ENCODE data around the gene IGFBP2.
A peak's percentile ranks its signal among the peaks of the same experiment; 100 is the strongest.

IGFBP2 gene

DNA sequence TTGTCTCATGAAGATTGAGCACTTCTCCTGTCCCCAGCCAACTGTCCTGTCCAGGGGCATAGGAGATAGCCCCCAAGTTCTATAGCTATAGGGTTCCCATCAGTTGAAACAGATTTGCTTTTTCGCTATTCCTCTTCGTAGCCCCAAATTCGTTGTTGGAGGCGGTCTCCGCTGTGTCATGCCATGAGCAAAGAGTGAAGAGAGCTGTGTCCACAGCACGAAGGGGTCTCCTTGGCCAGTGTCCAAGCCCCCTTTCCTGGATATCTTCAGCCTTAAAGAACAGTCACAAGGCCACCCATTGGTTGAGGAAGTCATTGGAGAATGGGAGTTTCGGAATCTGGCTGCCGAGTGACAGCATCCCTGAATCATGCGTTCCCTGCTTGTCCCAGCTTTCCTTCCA is 41.2 kb downstream of the IGFBP2 start:
- H3K4me3 ChIP-seq (ENCODE audit: low read length), result no peak overlapping the region
- H3K27me3 ChIP-seq (ENCODE audit: control insufficient read depth, insufficient read depth, low read length), result no peaks in the 10 kb centered on the region
- H3K9ac ChIP-seq (ENCODE audit: low read length), result no peak overlapping the region
- H3K36me3 ChIP-seq (ENCODE audit: control insufficient read depth, insufficient read depth, low read length), result peaks cover 27% of the 10 kb centered on the region
- H3K4me1 ChIP-seq (ENCODE audit: control insufficient read depth, insufficient read depth, low read length), result no peaks in the 10 kb centered on the region
- no peak overlapping the region for H3K27ac ChIP-seq (ENCODE audit: low read depth, low read length)

DNA sequence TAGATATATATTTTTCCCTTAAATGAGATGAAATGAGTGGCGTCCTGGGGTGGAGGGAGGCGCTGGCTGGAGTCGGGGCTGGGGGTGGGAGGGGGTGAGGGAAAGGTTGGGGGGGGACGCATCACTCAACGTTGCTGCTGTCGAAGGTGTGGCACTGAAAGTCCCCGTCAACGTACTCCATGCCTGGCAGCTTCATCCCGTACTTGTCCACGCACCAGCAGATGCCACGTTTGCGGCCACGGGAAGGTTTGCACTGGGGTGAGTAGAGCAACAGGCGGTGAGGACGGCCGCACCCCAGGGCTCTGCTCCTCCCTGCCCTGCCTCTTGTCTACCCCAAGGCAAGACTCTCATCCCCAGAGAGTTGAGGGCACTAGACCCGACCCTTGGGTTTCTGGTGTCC is 43.4 kb downstream of the IGFBP2 start:
- Histone ChIP-seq H3K27me3 (ENCODE audit: control insufficient read depth, insufficient read depth, low read length) (no peaks in the 10 kb centered on the region), H3K4me3 (ENCODE audit: low read length) (no peak overlapping the region), H3K36me3 (ENCODE audit: control insufficient read depth, insufficient read depth, low read length) (peaks cover 28% of the 10 kb centered on the region), H3K4me1 (ENCODE audit: control insufficient read depth, insufficient read depth, low read length) (peaks cover 12% of the 10 kb centered on the region), H3K27ac (ENCODE audit: low read depth, low read length) (no peak overlapping the region), H3K9ac (ENCODE audit: low read length) (no peak overlapping the region)

DNA sequence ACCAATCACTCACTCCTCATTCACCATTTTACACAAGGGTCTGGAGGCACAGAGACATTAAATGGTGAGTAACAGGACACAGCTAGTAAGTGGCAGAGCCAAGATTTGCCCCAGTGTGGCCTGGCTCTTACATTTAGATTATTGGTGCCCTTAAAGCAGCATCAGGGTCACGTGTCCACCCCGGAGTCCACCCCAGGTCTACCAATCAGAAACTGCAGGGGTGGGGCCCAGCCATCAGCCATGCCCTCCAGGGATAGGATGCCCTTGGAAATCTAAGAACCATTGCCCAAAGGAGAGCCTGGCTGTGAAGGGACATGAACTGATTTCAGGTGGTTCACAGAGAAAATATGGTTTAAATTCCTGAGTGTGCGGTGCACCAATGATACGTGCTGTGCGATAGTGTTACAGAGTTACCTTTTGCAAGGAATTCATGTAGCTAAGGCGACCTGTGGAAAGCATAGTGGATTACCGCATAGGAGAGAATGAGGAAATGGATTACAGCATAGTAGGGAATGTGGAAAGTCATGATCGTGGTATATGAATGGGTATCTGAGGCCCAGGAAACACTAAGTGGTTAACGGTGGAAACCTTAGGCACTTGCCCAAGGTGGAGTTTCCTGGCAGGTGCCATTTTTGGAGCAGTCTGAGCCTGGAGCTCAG is 44.3 kb downstream of the IGFBP2 start:
- Histone ChIP-seq H3K9ac (ENCODE audit: low read length) (no peak overlapping the region), H3K4me1 (ENCODE audit: control insufficient read depth, insufficient read depth, low read length) (peaks cover 19% of the 10 kb centered on the region), H3K36me3 (ENCODE audit: control insufficient read depth, insufficient read depth, low read length) (peaks cover 28% of the 10 kb centered on the region), H3K27me3 (ENCODE audit: control insufficient read depth, insufficient read depth, low read length) (no peaks in the 10 kb centered on the region), H3K4me3 (ENCODE audit: low read length) (no peak overlapping the region), H3K27ac (ENCODE audit: low read depth, low read length) (peak overlapping the region; percentile 15)

DNA sequence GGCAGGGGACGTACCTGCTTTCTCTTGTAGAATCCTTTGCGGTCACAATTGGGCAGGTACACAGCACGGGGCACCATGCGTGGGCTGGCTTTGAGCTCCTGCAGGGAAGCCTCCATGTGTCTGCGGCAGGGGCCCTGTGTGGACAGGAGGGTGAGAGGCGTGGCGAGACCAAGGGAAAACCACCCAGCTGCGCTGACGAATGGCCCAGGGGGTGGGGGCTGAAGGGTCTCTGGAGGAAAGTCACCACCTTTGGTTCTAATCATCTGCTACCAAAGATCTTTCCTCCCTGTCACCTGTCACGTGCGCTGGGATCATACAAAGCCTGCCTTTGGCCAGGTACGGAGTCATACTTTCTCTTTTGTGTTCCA is 44.9 kb downstream of the IGFBP2 start:
- H3K36me3 ChIP-seq (ENCODE audit: control insufficient read depth, insufficient read depth, low read length), result peaks cover 28% of the 10 kb centered on the region
- no peak overlapping the region for H3K4me3 ChIP-seq (ENCODE audit: low read length)
- H3K27me3 ChIP-seq (ENCODE audit: control insufficient read depth, insufficient read depth, low read length), result no peaks in the 10 kb centered on the region
- H3K4me1 ChIP-seq (ENCODE audit: control insufficient read depth, insufficient read depth, low read length), result peaks cover 19% of the 10 kb centered on the region
- H3K27ac ChIP-seq (ENCODE audit: low read depth, low read length), result peak overlapping the region; percentile 15
- H3K9ac ChIP-seq (ENCODE audit: low read length), result no peak overlapping the region

DNA sequence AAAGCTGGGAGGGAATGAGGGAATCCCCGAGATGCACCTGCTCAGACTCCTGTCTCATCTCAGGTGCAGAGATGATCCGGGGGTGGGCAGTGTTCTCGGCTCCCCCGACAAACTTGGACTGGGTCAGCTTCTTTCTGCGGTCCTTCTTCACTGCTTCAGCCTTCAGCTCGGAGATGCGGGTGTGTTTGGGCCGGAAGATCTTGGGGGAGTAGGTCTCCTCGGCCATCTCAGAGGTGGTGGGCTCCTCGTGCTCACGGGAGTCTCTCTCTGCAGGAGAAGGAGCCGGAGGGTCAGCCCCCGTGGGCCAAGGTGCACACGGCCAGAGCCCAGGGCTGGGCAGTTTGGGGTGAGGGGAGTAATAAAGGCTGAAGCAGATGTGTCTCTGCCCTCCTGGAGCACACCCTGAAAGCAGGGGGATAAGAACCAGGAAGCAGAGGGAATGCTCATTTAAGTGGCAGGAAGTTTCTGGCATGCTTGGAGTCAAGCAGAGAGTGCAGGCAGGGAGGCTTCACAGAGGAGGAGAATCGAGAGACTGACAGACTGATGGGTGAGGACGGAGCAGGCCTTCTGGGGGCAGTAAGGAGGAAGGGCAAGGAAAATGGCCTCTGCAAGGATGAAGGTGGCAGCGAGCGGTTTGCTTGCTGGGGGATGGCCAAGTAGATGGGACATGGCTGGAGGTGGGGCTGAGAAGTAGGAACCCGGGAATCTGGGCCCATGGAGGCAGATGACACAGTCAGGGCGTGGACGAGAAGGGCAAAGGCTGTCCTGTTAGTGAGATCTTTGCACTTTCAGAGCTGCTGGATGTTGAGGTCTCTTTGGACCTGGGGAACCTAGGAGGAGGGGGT is 45.8 kb downstream of the IGFBP2 start:
- H3K9ac ChIP-seq (ENCODE audit: low read length), result no peak overlapping the region
- peaks cover 28% of the 10 kb centered on the region for H3K36me3 ChIP-seq (ENCODE audit: control insufficient read depth, insufficient read depth, low read length)
- H3K4me3 ChIP-seq (ENCODE audit: low read length), result no peak overlapping the region
- H3K27me3 ChIP-seq (ENCODE audit: control insufficient read depth, insufficient read depth, low read length), result no peaks in the 10 kb centered on the region
- peak overlapping the region; percentile 41 for H3K27ac ChIP-seq (ENCODE audit: low read depth, low read length)
- peaks cover 24% of the 10 kb centered on the region for H3K4me1 ChIP-seq (ENCODE audit: control insufficient read depth, insufficient read depth, low read length)

DNA sequence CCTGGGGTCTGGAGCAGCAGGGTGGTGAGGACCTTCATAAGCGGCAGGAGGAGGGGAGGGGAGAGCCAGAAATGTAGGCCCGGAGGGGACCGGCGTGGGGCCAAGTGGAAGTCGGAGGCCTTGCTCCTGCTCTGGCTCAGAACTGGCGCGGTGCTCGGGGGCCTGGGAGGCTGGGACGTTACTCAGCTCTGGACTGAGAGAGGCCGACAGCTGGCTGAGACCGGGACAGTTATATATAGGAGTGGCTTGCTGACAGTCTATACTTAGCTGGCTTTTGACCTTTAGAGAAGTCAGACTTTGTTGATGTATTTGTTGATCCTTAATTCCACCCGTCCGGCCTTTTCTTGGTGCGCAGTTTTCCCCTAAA is 46.4 kb downstream of the IGFBP2 start:
- Histone ChIP-seq H3K36me3 (ENCODE audit: control insufficient read depth, insufficient read depth, low read length) (peaks cover 24% of the 10 kb centered on the region), H3K9ac (ENCODE audit: low read length) (no peak overlapping the region), H3K4me1 (ENCODE audit: control insufficient read depth, insufficient read depth, low read length) (peaks cover 29% of the 10 kb centered on the region), H3K4me3 (ENCODE audit: low read length) (no peak overlapping the region), H3K27ac (ENCODE audit: low read depth, low read length) (peak overlapping the region; percentile 41), H3K27me3 (ENCODE audit: control insufficient read depth, insufficient read depth, low read length) (no peaks in the 10 kb centered on the region)

DNA sequence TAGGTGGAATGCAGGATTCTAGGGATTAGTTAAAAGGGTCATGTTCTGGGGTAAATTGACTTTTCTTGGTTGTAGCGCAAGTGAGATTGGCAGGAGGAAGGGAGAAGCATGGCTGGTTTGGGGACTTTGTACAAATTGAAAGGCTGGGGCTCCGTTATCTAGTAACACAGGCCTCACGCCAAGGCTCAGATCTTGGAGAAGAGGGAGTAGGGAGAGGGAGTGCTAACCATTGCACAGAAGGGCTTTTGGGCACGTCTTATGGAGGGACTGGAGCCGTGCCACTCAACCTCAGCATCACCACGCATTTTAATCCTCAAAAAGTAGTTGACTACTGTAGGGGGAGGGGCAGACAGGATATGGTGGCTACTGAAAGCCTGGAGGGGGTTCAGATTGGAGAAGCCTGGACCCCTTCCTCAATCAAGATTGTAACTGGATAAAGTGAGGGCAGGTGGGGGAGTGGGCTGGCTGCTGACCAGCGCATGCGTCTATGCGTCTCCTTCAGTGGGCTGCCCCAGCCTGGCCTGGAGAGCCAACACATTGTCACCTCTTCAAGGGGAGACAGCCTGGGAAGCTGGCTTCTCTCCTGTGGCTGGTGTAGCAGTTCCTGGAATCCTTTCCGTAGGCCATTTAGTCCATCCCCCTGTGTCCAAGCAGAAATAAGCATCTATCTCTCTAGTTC is 47.9 kb downstream of the IGFBP2 start:
- Histone ChIP-seq H3K27ac (ENCODE audit: low read depth, low read length) (peak overlapping the region; percentile 41), H3K27me3 (ENCODE audit: control insufficient read depth, insufficient read depth, low read length) (no peaks in the 10 kb centered on the region), H3K9ac (ENCODE audit: low read length) (no peak overlapping the region), H3K4me3 (ENCODE audit: low read length) (no peak overlapping the region), H3K4me1 (ENCODE audit: control insufficient read depth, insufficient read depth, low read length) (peaks cover 32% of the 10 kb centered on the region), H3K36me3 (ENCODE audit: control insufficient read depth, insufficient read depth, low read length) (peaks cover 22% of the 10 kb centered on the region)

DNA sequence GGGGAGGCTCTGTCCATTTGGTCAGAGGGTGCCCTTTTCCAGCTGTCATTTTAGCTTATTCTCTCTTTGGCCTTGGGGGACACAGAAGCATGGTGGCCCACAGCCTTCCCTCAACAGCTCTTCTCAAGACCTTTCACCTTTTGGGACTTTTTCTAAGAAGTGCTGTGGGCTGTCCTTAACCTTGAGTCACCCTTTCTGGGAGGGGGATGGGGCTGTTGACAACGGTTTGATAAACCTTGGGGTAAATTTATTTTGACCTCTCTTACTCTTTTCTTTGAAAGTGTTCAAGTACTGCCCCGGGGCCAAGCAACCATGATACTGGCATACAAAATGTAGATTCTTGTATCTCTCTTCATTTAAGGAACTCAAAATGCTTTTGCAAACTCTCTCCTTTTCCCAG is 48.5 kb downstream of the IGFBP2 start:
- Histone ChIP-seq H3K4me1 (ENCODE audit: control insufficient read depth, insufficient read depth, low read length) (peaks cover 34% of the 10 kb centered on the region), H3K36me3 (ENCODE audit: control insufficient read depth, insufficient read depth, low read length) (peaks cover 20% of the 10 kb centered on the region), H3K4me3 (ENCODE audit: low read length) (no peak overlapping the region), H3K27ac (ENCODE audit: low read depth, low read length) (peak overlapping the region; percentile 29), H3K27me3 (ENCODE audit: control insufficient read depth, insufficient read depth, low read length) (no peaks in the 10 kb centered on the region), H3K9ac (ENCODE audit: low read length) (no peak overlapping the region)

DNA sequence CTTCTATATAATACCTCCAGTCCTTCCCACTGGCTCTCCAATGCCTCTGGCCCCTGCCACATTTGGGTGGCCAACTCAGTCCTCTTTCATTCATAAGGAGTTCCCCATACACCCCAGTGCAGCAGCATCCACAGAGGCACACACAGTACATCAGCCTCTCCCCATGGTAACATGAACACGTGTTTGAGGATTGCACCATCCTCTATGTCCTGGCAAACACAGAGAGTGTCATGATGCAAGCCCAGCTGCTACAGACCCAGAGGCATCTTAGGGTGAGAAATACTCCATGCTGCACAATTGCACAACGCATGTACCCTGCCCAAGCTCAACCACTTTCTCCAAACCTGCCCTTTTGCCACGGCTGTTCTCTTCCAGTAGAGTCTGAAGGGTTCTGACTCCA is 50.6 kb downstream of the IGFBP2 start:
- no peak overlapping the region for H3K4me3 ChIP-seq (ENCODE audit: low read length)
- H3K27me3 ChIP-seq (ENCODE audit: control insufficient read depth, insufficient read depth, low read length), result no peaks in the 10 kb centered on the region
- H3K4me1 ChIP-seq (ENCODE audit: control insufficient read depth, insufficient read depth, low read length), result peaks cover 46% of the 10 kb centered on the region
- H3K9ac ChIP-seq (ENCODE audit: low read length), result no peak overlapping the region
- H3K36me3 ChIP-seq (ENCODE audit: control insufficient read depth, insufficient read depth, low read length), result peaks cover 5% of the 10 kb centered on the region
- peak overlapping the region; percentile 38 for H3K27ac ChIP-seq (ENCODE audit: low read depth, low read length)

DNA sequence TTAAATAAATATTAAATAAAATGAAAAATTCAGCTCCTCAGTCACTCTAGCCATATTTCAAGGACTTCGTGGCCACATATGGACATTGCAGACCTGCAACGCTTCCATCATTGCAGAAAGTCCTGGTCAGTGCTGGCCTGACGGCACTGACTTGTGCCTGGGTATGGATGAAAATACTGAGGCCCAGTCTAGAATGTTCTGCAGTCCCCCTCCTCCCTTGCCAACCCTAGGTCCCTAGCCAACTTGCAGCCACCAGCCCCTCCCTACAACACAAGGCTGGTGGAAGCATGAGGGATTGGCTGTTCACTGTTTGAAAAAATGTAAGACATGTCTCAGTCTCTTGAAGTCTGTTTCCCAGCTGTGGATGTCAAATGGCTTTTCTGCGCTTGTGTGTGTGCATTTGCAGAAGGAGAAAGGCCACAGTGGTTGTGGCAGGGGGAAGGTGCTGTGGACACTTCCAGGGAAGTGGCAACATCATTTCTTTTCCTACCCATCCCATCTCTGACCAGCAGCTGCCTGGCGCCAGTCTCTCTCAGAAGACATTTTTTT is 52.2 kb downstream of the IGFBP2 start:
- Histone ChIP-seq H3K36me3 (ENCODE audit: control insufficient read depth, insufficient read depth, low read length) (peaks cover 3% of the 10 kb centered on the region), H3K27me3 (ENCODE audit: control insufficient read depth, insufficient read depth, low read length) (no peaks in the 10 kb centered on the region), H3K4me1 (ENCODE audit: control insufficient read depth, insufficient read depth, low read length) (peaks cover 54% of the 10 kb centered on the region), H3K27ac (ENCODE audit: low read depth, low read length) (no peak overlapping the region), H3K4me3 (ENCODE audit: low read length) (no peak overlapping the region), H3K9ac (ENCODE audit: low read length) (no peak overlapping the region)

DNA sequence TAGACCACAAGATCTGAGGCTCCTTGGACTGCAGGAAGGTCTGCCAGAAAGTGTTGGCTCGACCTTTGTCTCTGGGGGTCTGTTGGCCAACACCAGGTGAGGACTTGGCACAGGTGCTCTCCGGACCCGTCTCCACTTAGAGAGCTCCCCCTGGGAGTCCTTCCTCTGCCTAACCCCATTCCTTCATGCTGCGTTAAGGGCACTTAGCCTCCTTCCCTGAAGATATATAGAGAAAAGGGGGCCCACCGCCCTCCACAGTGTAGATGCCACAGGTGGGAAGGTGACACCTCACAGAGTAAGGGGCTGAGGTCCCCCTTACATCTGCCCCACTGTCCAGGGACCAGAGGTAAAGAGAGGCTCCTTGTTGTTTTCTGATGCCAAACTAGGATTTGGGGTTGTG is 53.9 kb downstream of the IGFBP2 start:
- Histone ChIP-seq H3K4me1 (ENCODE audit: control insufficient read depth, insufficient read depth, low read length) (peaks cover 49% of the 10 kb centered on the region), H3K27ac (ENCODE audit: low read depth, low read length) (no peak overlapping the region), H3K27me3 (ENCODE audit: control insufficient read depth, insufficient read depth, low read length) (no peaks in the 10 kb centered on the region), H3K36me3 (ENCODE audit: control insufficient read depth, insufficient read depth, low read length) (peaks cover 5% of the 10 kb centered on the region), H3K9ac (ENCODE audit: low read length) (no peak overlapping the region), H3K4me3 (ENCODE audit: low read length) (no peak overlapping the region)

DNA sequence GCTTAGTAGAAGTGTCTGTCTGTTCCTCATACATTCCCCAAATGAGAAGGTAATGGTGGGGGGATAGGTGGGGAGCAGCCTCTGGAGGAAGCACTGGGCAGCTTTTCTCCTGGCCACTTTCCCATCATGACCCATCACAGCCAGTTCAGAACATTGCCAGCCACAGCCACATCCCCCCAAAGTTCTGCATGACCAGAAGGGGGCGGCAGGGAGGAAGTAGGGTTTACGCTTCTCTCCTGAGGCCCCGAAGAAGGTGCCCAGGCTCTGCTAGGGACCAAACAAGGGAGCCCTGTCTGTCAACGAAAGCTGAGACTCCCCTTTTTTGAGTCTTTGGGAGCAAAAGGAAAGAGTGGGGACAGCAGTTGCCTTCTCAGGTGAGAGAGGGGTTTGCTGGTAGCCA is 54.4 kb downstream of the IGFBP2 start:
- H3K4me1 ChIP-seq (ENCODE audit: control insufficient read depth, insufficient read depth, low read length), result peaks cover 46% of the 10 kb centered on the region
- peak overlapping the region; percentile 51 for H3K27ac ChIP-seq (ENCODE audit: low read depth, low read length)
- H3K27me3 ChIP-seq (ENCODE audit: control insufficient read depth, insufficient read depth, low read length), result peaks cover 3% of the 10 kb centered on the region
- H3K4me3 ChIP-seq (ENCODE audit: low read length), result peak overlapping the region; percentile 23
- peaks cover 5% of the 10 kb centered on the region for H3K36me3 ChIP-seq (ENCODE audit: control insufficient read depth, insufficient read depth, low read length)
- no peak overlapping the region for H3K9ac ChIP-seq (ENCODE audit: low read length)

All from rectal smooth muscle tissue (tissue), 1 donor.